Raji (cell line): Measurements from ENCODE around the gene MYZAP.

ENCODE experiments used
- POLR2A ChIP-seq: IDR thresholded peaks from 2 replicates; pipeline ENCODE4 v1.6.1; 2011; ENCODE audit warnings: low read depth, low read length, control low read depth; ENCODE audit not compliant: insufficient read depth

The MYZAP gene

DNA sequence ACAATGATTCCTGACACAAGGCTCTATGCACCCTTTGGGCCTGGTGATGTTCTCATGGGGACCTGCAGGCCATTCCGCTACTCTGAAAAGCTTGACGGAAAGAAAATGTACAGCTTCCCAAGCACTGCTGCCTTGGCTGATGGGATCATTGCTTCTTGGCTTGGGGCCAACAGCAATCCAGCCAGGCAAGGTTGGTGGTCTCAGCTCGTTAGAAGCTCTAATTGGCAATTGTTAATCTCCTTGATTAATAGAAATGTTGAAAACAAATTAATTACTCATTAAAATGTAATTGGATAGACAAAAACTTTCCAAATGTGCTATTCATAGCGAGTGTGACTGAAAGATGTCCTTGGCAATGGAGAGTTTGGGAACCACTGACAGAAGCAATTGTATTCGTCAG lies 16.3 kb upstream of the MYZAP start:
- TF ChIP-seq POLR2A = no peak

GRCh38 chr15:57578288-57578900 lies 13.3 kb upstream of the MYZAP start:
- TF ChIP-seq POLR2A = no peak

DNA sequence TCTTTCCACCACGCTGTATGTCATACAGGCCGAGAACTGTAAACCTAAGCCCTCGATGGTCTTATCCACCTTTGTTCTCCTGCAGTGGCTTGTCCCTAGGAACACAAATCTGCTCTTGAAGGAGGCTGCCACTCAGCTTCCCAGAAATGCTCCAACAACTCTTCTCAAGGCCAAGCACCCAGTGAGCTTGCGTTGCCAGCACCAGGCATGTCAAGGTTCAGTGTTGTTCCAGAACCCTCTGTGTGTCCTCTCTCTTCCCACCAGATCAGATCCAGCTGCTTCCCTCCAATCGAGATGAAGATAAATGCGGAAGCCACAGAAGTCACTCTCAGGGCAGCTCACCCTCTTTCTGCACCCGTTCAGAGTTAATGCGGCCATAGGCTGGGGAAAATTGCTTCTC lies 11.3 kb upstream of the MYZAP start:
- no peak for TF ChIP-seq POLR2A

- TF ChIP-seq POLR2A = no peak
Observed at GRCh38 chr15:57580866-57581265, 10.8 kb upstream of the MYZAP start.

DNA sequence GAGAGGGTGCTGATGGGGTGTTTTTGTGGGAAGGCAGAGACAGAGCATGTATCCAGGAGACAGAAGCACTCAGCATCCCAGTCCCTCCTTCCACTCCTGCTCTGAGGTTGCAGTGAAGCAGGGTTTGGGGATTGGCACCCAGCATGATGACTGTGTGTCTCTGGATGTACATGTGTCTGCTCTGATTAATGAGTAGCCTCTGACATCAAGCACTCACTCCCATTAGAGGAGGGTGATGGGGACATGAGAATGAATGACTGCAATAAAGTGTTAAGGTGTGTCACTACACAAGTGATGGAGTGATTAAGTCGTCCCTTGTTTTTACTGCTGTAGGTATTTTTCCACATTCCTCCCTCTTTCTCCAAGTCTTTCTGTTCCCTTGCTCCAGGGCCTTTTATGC lies 9.6 kb upstream of the MYZAP start:
- no peak for TF ChIP-seq POLR2A

- no peak for TF ChIP-seq POLR2A
Observed at GRCh38 chr15:57583282-57583681, 8.4 kb upstream of the MYZAP start.

DNA sequence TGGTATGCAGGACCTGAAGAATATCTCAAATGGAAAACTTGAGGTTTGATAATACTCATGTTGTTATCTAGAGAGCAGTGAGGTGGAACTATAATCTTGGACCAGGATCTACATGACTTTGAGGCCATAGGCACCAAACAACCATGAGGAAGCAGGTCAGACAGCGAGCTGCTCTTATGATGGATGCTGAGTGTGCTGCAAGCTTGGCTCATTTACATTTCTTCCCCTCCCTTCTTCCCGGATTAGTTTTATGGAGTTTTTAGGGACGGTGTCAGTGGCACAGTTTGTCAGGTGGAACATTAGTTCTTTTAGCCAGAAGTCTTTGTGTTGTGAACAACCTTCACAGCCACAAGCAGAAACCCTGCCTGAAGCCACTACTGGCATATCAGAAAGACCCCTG lies 8.0 kb upstream of the MYZAP start:
- TF ChIP-seq POLR2A = no peak

DNA sequence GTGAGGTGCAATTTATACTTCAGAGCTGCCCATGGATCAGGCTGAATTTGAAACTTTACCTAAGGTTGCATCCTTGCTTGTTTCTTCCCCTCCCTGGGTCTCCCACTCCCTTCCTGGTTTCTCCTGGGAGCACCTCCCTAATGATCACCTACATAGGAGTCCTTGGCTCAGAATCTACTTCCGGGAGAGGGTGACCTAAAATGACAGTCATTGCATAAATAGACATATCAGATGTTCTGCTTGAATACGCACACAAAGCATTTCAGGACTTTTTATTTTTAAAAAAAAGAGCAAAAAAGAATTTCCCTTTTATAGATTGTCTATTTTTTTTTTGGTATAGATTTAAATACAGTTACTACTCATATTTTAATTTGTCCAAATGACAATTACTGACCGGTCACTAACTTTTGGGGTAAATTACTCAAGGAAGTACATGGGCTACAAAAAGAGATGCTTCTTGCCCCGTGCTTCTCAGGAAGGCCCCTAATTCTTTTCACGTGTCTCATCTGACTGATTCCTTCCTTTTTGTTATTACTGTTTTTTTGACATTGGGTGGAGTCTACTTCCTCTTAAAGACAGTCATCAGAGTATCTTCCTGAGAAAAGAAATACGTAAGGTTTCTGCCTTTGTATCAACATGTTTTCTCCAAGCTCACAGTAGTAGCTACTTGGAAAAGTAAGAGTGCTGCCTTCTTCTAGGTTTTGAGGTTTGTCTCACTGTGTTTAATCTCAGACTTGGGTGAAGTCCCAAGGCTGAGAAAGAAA lies 4.9 kb upstream of the MYZAP start:
- no peak for TF ChIP-seq POLR2A

- no peak for TF ChIP-seq POLR2A
Observed at GRCh38 chr15:57589281-57589680, 2.4 kb upstream of the MYZAP start.

- no peak for TF ChIP-seq POLR2A
Observed at GRCh38 chr15:57589754-57590153, 1.9 kb upstream of the MYZAP start.

DNA sequence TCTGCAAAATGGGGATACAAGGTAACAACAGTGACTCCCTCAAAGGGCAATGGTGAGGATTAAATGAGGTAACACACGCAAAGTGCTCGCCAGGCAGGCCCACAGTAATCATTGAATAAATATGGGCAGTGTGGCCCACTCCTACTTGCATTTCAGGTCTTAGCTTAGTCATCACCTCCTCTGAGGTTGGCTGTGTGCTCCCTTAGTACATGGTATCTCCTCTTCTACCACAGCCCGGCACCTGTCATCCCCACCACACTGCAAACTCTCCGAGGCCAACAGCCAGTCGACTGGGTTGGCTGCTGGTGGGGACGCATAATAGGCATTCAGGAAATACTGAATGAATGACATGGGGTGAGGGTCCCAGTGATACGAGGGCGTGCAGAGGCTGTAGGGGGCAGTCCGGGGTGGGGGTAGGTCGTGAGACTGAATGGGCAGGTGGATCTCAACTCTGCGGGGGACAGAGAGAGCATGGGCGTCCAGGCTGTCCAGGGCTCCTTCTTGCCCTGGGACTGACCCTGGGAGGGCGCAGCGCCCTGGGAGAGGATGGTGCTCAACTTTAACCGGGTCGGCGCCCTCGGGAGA lies 375 bp upstream of the MYZAP start:
- TF ChIP-seq POLR2A = no peak

DNA sequence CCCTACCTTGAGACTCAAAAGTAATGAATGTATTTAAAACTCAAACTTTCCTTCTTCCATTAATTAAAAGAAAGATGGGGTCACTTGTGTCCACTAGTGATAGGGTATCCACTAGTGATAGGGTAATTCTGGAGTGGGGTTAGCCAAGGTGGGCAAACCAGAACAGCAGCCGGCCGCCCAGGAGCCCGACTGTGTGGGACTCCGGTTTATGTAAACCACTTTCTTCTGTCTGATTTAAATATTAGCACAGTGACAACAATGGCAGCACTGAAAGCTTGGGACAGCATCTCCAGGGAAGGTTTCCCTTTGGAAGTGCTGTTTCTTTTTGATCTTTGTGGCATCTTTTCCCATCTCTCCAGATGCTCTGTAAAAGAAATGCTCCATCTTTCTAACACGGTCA lies 722 bp downstream of the MYZAP start:
- TF ChIP-seq POLR2A = no peak

DNA sequence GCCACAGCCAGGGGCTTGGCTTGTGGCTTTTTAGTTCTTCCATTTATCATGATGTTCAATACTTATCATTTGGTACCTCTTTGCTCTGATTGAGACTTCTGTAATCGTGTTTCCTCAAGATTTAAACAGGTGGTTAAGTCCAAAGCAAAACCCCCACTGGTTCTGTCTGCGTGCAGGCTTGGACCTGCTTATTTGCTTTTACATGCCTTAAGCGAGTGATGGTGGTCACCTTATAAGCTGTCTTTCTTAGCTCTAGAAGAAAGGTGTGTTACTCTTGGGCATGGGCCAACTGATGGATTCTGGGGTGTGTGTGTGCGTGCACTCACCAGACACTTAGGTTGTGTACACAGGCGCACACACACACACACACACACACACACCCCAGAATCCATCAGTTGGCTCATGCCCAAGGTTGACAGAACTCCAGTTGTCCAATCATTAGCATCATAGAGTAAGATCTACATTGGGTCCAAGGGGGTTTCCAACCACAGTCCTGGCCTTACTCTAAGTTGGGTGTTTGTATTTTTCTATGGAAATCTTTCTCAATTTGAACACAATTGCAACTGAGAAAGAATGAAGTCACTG lies 1.2 kb downstream of the MYZAP start:
- TF ChIP-seq POLR2A = no peak

DNA sequence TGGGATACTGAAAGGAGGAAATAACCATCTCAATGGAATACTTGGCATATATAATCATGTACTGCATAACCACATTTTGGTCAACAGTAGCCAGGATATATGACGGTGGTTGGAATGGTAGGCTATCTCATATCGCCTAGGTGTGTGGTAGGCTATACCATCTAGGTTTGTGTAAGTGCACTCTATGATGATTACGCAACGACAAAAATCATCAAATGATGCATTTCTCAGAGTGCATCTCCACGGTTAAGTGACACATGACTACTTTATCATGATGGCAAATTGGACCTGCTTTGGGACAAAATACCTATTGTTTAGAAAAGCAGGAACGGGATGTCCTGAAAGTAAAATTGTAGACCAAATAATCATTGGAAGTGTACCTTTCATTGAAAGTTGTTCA lies 2.8 kb downstream of the MYZAP start:
- TF ChIP-seq POLR2A = no peak

- no peak for TF ChIP-seq POLR2A
Observed at GRCh38 chr15:57595011-57595866, 3.5 kb downstream of the MYZAP start.
